HG03378 (cell line): ENCODE data around the gene ARFGAP3.

Experiments used
- ATAC-seq: cut with Tn5 transposase; IDR thresholded peaks from one replicate; pipeline ENCODE4 v1.9.1; 2021; ENCODE audit warnings: mild to moderate bottlenecking, moderate library complexity; ENCODE audit not compliant: unreplicated experiment

Gene ARFGAP3

GRCh38 chr22:42884616-42885375 is 27.7 kb upstream of the ARFGAP3 start:
- ATAC-seq, result no peak

DNA sequence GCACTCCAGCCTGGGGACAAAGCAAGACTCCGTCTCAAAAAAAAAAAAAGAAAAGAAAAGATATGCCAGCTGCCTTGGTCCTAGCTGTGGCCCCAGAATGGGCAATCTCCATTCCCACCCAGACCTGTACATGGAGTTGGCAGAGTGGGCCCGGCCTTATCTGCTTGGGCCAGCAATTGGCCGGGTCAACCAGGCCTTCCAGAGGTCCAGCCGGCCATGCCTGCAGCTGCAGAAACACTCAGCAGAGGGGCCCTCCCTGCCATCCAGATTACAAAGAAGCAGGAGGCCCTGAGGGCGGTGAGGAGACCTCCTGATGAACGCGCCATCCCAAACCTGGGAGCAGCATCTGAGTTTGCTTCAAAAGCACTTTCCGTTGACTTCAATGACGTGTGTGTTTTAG is 26.9 kb upstream of the ARFGAP3 start:
- ATAC-seq, result no peak

DNA sequence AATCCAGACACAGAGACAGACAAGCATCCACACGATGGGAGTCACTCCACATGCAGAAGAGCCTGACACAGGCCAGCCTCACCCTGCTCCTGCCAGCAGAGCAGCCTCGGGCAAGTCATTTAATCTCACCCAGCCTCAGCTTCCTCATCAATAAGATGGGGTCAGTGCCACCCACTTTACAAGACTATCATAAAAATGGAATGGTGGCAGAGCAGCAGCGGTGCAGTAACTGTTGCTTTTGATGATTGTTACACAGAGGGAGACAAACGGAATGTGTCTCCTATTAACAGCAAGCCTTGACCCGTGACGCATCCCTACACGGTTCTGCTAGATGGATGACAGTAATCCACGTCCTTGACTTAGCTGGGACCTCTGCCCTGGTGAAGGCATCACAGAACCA is 26.0 kb upstream of the ARFGAP3 start:
- ATAC-seq, result no peak

DNA sequence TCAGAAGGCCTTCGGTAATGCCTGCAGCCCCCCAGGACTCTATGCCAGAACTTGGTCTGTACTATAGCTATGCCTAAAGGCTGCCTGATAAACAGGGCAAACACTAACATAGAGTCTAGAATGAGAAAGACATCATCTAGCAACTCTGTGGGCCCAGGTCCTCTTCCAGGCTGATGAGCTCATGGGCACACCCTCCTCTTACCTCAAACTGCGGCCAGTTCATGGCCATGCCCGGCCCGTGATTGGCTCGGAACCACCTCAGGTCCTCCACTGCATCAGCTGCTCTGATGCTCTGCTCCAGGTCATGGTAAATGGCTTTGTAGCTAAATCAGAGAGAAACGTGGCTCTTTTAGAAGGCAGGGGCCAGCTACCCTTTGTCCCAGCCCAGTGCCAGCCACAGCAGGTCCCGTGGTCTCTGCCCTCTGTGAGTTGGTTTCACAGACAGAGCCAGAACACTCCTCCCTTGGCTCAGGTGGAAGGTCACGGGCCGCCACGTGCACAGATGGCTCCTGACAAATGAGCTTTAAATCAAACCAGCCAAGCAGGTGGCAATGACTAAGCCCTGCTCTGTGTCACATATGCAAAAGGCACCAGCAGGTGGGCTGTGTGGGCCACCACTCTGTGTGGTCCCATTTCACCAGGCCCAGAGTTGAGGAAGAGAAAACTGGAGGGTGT is 25.0 kb upstream of the ARFGAP3 start:
- ATAC-seq, result no peak

DNA sequence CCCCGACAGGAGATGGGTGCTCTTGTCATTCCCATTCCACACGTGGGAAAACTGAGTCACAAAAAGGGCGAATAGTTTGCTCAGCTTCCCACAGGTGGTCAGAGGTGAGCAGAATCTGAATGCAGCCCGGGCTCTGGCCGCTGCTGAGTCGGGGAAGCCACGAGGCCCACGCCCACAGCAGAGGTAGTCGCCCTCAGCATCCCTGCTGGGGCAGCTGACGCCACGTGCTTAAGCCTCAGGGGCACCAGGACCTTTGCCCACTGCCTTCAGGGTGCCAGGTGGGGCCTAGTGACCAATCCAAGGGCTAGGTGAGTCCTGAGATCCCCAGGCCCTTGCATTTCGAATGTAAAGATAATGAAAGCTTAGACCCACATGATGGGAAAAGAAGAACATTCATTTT is 24.2 kb upstream of the ARFGAP3 start:
- ATAC-seq, result no peak

GRCh38 chr22:42880815-42881214 is 23.7 kb upstream of the ARFGAP3 start:
- ATAC-seq, result no peak

DNA sequence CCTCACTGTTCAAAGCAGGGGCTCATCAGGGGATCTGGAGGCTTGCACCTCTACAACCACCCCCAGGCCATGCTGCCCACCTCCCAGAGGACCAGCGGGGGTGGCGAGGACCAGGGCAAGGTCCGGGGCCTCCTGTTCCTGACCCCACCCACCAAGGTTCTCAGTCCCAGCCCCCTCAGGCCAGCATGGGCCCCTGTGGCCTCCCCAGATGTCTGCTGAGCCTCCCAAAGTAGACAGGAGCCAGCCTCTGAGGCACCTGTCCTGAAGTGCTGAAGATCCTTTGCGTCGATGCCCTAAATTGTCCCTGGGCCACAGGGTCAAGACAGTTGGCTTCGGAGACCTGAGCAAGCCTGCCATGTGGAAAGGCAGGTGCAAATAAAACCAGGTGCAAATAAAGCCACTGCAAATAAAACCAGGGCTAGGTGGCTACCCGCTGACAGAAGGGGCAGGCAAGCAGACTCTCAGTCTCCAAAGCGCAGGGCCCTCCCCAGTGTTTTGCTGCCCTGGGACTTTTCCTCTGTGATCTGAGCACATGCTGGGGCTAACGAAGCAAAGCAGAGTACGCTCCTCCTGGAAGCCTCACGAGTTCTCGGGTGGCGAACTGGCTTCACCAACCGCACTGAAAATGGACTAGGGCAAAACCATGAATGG is 22.4 kb upstream of the ARFGAP3 start:
- ATAC-seq, result no peak

GRCh38 chr22:42878561-42879305 is 21.7 kb upstream of the ARFGAP3 start:
- no peak for ATAC-seq

GRCh38 chr22:42877597-42878340 is 20.7 kb upstream of the ARFGAP3 start:
- ATAC-seq, result no peak

GRCh38 chr22:42877158-42877557 is 20.1 kb upstream of the ARFGAP3 start:
- no peak for ATAC-seq

GRCh38 chr22:42876041-42876440 is 19.0 kb upstream of the ARFGAP3 start:
- ATAC-seq, result no peak

GRCh38 chr22:42874010-42874409 is 16.9 kb upstream of the ARFGAP3 start:
- no peak for ATAC-seq

DNA sequence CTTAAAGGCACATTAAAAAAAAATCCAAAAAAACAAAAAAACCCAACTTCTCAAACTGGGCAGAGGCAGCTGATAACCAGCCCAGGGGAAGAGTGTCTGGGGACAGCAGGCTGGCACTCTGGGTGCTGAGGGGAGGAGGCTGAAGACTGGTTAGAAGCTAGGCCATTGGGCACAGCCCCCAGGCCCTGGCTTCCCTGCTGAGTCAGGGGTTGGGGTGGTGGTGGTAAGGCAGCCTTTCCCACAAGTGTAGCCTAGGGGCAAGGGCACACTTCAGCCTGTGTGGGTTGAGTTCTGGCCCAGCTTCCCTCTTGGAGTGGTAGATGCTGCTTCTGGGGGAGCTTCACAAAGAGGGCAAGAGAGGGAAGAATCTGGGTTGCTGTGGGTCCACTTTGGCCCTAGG is 16.3 kb upstream of the ARFGAP3 start:
- no peak for ATAC-seq

GRCh38 chr22:42872821-42873220 is 15.7 kb upstream of the ARFGAP3 start:
- ATAC-seq, result no peak

DNA sequence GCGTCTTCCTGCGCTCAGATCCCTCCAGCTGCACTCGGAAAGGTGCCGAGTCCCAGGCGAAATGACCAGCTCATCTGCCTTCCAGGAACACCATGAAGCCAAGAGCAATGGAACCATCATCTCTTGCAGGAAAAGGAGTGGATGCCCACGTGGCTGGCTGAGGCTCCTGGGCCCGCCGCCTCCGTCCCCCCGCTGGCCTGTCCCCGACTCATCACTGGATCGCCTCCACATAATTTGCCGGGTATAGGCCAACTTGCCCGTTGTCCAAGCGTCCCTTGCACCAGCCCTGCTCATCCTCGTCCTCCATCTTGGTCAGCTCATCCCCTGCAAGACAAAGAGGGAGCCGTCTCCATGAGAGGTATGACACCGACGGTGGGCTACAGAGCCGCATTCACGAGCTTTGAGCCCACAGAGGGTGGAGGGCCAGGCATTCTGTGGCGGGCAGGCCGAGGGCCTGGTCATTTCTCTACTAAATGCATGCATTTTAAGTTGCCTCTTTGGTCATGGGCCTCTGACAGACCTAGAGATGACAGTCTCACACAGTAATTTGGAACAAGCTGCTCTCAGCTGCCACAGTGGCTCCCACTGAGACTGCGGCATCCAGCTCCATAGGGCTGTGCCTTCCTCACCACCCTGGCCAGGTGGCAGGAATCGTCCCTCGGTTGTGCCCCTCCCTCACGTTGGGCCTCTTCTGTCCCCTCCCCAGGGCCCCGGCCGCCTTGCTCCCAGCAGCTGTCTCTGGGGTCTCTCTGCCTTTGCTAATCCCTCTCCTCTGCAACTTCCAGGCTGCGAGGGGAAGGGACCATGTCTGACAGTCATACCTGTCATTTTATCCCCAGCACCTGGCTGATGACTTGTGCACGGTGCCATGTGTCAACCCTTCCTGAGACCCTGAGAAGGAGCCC is 14.3 kb upstream of the ARFGAP3 start:
- no peak for ATAC-seq

DNA sequence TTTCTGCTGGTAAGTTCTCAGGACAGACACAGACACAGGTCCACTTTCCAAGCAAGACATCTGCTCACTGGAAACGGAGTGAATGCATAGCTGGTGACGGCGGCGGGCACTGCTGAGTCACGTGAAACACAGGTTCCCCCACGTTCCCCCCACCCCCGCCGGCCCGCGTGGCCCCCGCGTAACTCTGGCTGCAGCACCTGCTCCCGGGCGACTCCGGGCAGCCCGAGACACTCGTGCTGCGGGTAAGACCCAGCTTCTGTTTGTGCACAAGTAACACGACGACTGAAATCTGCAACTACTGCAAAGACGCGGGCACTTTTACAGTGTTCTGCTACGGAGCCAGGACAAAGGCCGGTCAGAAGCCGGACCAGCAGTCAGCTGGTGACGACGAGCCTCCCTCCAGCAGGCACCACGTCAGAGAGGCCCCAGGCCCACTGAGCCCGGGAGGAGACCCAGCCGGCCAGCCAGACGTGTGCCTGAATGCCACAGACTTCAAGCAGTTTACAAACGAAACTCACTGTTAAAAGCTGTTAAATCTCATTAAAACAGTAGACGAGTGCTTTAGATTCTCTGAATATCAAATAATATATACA is 12.9 kb upstream of the ARFGAP3 start:
- no peak for ATAC-seq

- ATAC-seq, result no peak
Observed at GRCh38 chr22:42869463-42869862, 12.4 kb upstream of the ARFGAP3 start.

DNA sequence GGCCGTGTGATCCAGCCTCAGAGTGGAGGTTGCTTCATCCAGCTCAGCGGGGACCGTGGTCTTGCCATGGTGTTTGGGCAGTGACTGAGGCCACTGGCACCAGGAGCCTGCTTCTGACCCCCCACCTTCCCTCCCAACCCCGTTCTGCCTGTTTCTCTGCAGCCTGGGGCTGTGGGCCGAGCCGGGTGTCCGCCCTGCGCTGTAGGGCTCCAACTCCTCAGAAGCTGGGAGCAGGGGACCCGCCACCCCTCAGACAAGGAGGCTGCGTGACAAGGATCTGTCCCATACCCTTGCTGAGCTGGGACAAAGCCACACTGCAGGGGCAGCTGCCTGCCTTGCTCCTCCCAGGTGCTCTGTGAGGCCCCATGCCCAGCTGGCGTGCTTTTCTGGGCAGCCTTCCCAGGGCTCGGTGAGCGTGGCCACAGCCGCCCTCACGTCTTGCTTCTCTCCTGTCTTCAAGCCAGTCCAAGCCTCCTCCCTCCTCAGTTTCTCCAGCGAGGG is 11.7 kb upstream of the ARFGAP3 start:
- ATAC-seq, result no peak

GRCh38 chr22:42866100-42866499 is 9.0 kb upstream of the ARFGAP3 start:
- ATAC-seq, result no peak
